Measurements from ENCODE around the gene SUV39H1. TPM values are rescaled to one million over a fixed set of nuclear protein-coding genes. Genes with fewer than 3 reads are reported as not detected.
A peak's percentile ranks its signal among the peaks of the same experiment; 100 is the strongest.

Gene SUV39H1
- total and polyA plus RNA-seq, 2 experiments from 2014 or later: 6.9 to 8.1 TPM

GRCh38 chrX:48737213-48737938, 40.8 kb downstream of the SUV39H1 start:
- H3K27me3 ChIP-seq: no peaks in the 10 kb centered on the region
- H3K27ac ChIP-seq: peak overlapping the region; percentile 87
- TF ChIP-seq CTCF (IDR thresholded peaks at IDR 0.05; ENCODE audit: low read depth, low read length): no peak
- peak overlapping the region; percentile 58 for H3K4me3 ChIP-seq
- peak; percentile 94 to 98 for DNase-seq (ENCODE audit: low read depth in 1 of 2, low spot score in 1 of 2)
- no peaks in the 10 kb centered on the region for H3K9me3 ChIP-seq (ENCODE audit: low read depth)
- no peaks in the 10 kb centered on the region for H3K36me3 ChIP-seq
- no peaks in the 10 kb centered on the region for H3K4me1 ChIP-seq (ENCODE audit: low read depth)

GRCh38 chrX:48737940-48738339, 41.4 kb downstream of the SUV39H1 start:
- H3K4me1 ChIP-seq (ENCODE audit: low read depth): no peaks in the 10 kb centered on the region
- H3K9me3 ChIP-seq (ENCODE audit: low read depth): no peaks in the 10 kb centered on the region
- H3K27me3 ChIP-seq: no peaks in the 10 kb centered on the region
- H3K36me3 ChIP-seq: no peaks in the 10 kb centered on the region
- peak overlapping the region; percentile 87 for H3K27ac ChIP-seq
- TF ChIP-seq CTCF (IDR thresholded peaks at IDR 0.05; ENCODE audit: low read depth, low read length): no peak
- H3K4me3 ChIP-seq: peak overlapping the region; percentile 58
- no peak for DNase-seq (ENCODE audit: low read depth in 1 of 2, low spot score in 1 of 2)

DNA sequence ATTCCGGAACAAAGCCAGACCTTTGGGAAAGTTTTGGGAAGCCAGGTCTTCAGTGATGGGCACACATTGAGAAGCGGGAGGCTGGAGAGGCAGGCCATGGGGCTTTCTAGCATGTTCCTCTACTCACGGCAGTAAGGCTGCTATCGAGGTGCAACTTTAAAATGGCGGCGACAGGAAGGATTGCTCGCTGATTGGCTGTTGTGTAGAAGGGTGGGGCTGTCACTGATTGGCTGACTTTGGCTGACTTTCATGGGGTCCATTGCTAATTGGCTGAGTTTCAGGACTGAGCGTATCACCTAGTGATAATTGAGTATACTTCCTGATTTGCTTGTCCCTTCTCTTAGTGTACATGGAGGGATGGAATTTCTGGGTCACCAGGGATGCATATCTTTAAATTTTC, 45.3 kb downstream of the SUV39H1 start:
- H3K9me3 ChIP-seq (ENCODE audit: low read depth): no peaks in the 10 kb centered on the region
- TF ChIP-seq CTCF (IDR thresholded peaks at IDR 0.05; ENCODE audit: low read depth, low read length): no peak
- no peak overlapping the region for H3K27ac ChIP-seq
- DNase-seq (ENCODE audit: low read depth in 1 of 2, low spot score in 1 of 2): no peak
- H3K4me3 ChIP-seq: no peak overlapping the region
- no peaks in the 10 kb centered on the region for H3K27me3 ChIP-seq
- no peaks in the 10 kb centered on the region for H3K36me3 ChIP-seq
- H3K4me1 ChIP-seq (ENCODE audit: low read depth): no peaks in the 10 kb centered on the region

DNA sequence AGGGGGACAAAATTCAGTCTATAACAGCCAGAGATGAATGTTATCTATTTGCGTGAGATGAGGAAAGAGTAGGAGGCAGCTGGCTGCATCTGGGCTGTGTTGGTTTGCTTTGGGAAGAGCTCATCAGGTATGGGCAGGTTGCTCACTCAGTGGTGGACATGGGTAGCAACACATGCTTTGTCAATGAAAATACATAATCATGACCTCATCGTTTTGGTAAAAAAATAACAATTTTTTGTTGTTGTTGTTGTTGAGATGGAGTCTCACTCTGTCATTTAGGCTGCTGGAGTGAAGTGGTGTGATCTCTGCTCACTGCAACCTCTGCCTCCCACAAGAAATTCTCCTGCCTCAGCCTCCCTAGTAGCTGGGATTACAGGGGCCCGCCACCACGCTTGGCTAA, 48.7 kb downstream of the SUV39H1 start:
- Histone ChIP-seq H3K4me3 (no peak overlapping the region), H3K36me3 (no peaks in the 10 kb centered on the region), H3K4me1 (ENCODE audit: low read depth) (no peaks in the 10 kb centered on the region), H3K9me3 (ENCODE audit: low read depth) (no peaks in the 10 kb centered on the region), H3K27ac (no peak overlapping the region), H3K27me3 (no peaks in the 10 kb centered on the region)
- TF ChIP-seq CTCF (IDR thresholded peaks at IDR 0.05; ENCODE audit: low read depth, low read length): no peak
- no peak for DNase-seq (ENCODE audit: low read depth in 1 of 2, low spot score in 1 of 2)

GRCh38 chrX:48747415-48748016, 51.0 kb downstream of the SUV39H1 start:
- H3K27me3 ChIP-seq: no peaks in the 10 kb centered on the region
- H3K36me3 ChIP-seq: no peaks in the 10 kb centered on the region
- H3K27ac ChIP-seq: no peak overlapping the region
- TF ChIP-seq CTCF (IDR thresholded peaks at IDR 0.05; ENCODE audit: low read depth, low read length): no peak
- H3K4me1 ChIP-seq (ENCODE audit: low read depth): no peaks in the 10 kb centered on the region
- DNase-seq (ENCODE audit: low read depth in 1 of 2, low spot score in 1 of 2): no peak
- H3K4me3 ChIP-seq: no peak overlapping the region
- no peaks in the 10 kb centered on the region for H3K9me3 ChIP-seq (ENCODE audit: low read depth)
